H9 (cell line): Measurements from ENCODE around the gene SLC12A9. TPM values are rescaled to one million over a fixed set of nuclear protein-coding genes. Genes with fewer than 3 reads are reported as not detected.
A peak's percentile ranks its signal among the peaks of the same experiment; 100 is the strongest.

Experiments used
- DNase-seq: peaks from one replicate; pipeline ENCODE4 v3.0.0-alpha.2; 2017
- H2AFZ ChIP-seq: one replicate; pipeline ENCODE4 v1.6.1; 2013; ENCODE audit warnings: mild to moderate bottlenecking, low read length, control low read depth, moderate library complexity
- H2AK5ac ChIP-seq: 2 replicates; pipeline ENCODE4 v1.6.1; 2013; ENCODE audit warnings: low read length, control low read depth, mixed read lengths; ENCODE audit not compliant: insufficient read length
- H2BK120ac ChIP-seq: one replicate; pipeline ENCODE4 v1.6.1; 2013; ENCODE audit warnings: low read depth, mild to moderate bottlenecking, low read length, control low read depth, inconsistent platforms; ENCODE audit not compliant: poor library complexity, severe bottlenecking
- H2BK12ac ChIP-seq: 2 replicates; pipeline ENCODE4 v1.6.1; 2013; ENCODE audit warnings: low read length, control low read depth, mixed read lengths, low read depth; ENCODE audit not compliant: insufficient read length
- H2BK15ac ChIP-seq: 2 replicates; pipeline ENCODE4 v1.6.1; 2013; ENCODE audit warnings: low read depth, low read length, control low read depth
- H2BK20ac ChIP-seq: one replicate; pipeline ENCODE4 v1.6.1; 2013; ENCODE audit warnings: low read depth, mild to moderate bottlenecking, low read length, control low read depth, inconsistent platforms; ENCODE audit not compliant: poor library complexity, severe bottlenecking
- H2BK5ac ChIP-seq: 2 replicates; pipeline ENCODE4 v1.6.1; 2013; ENCODE audit warnings: low read length, control low read depth, mixed read lengths; ENCODE audit not compliant: insufficient read length
- H3K14ac ChIP-seq: 2 replicates; pipeline ENCODE4 v1.6.1; 2013; ENCODE audit warnings: low read length, control low read depth; ENCODE audit not compliant: insufficient read depth
- H3K18ac ChIP-seq: 2 replicates; pipeline ENCODE4 v1.6.1; 2013; ENCODE audit warnings: low read depth, mild to moderate bottlenecking, mixed read lengths, low read length, control low read depth; ENCODE audit not compliant: insufficient read length
- H3K23ac ChIP-seq: 2 replicates; pipeline ENCODE4 v1.6.1; 2013; ENCODE audit warnings: low read length, control low read depth, mixed read lengths, low read depth; ENCODE audit not compliant: insufficient read length
- H3K23me2 ChIP-seq: 2 replicates; pipeline ENCODE4 v1.6.1; 2013; ENCODE audit warnings: low read depth, mild to moderate bottlenecking, mixed read lengths, low read length, control low read depth; ENCODE audit not compliant: insufficient read length, poor library complexity, severe bottlenecking
- H3K27ac ChIP-seq: 2 replicates; pipeline ENCODE4 v1.5.1; 2013; ENCODE audit warnings: low read length, control low read depth, mixed read lengths, low read depth; ENCODE audit not compliant: insufficient read length
- H3K27me3 ChIP-seq: 2 replicates; pipeline ENCODE4 v1.6.1; 2013; ENCODE audit warnings: low read length, control low read depth, inconsistent platforms; ENCODE audit not compliant: insufficient read depth
- H3K4ac ChIP-seq: 2 replicates; pipeline ENCODE4 v1.6.1; 2013; ENCODE audit warnings: low read depth, mild to moderate bottlenecking, control low read depth, inconsistent platforms, low read length, moderate library complexity
- H3K4me1 ChIP-seq: 2 replicates; pipeline ENCODE4 v1.6.1; 2013; ENCODE audit warnings: low read length, control low read depth, inconsistent platforms; ENCODE audit not compliant: insufficient read depth
- H3K4me2 ChIP-seq: 2 replicates; pipeline ENCODE4 v1.6.1; 2013; ENCODE audit warnings: low read length, control low read depth, mixed read lengths; ENCODE audit not compliant: insufficient read length, insufficient read depth
- H3K56ac ChIP-seq: 2 replicates; pipeline ENCODE4 v1.6.1; 2013; ENCODE audit warnings: low read depth, mild to moderate bottlenecking, mixed read lengths, low read length, control low read depth; ENCODE audit not compliant: insufficient read length
- H3K79me1 ChIP-seq: 2 replicates; pipeline ENCODE4 v1.6.1; 2013; ENCODE audit warnings: low read depth, mild to moderate bottlenecking, moderate library complexity, low read length, control low read depth, inconsistent platforms; ENCODE audit not compliant: insufficient read depth, poor library complexity, severe bottlenecking
- H3K79me2 ChIP-seq: 2 replicates; pipeline ENCODE4 v1.6.1; 2013; ENCODE audit warnings: low read length, control low read depth, inconsistent platforms; ENCODE audit not compliant: insufficient read depth
- H3K9ac ChIP-seq: 2 replicates; pipeline ENCODE4 v1.6.1; 2013; ENCODE audit warnings: low read length, control low read depth, mixed read lengths; ENCODE audit not compliant: insufficient read length; ENCODE audit errors: extremely low read depth
- H3K9me3 ChIP-seq: one replicate; pipeline ENCODE4 v1.6.1; 2013; ENCODE audit warnings: low read depth, low read length, inconsistent platforms; ENCODE audit not compliant: control insufficient read depth
- H3T11ph ChIP-seq: one replicate; pipeline ENCODE4 v1.6.1; 2013; ENCODE audit warnings: mild to moderate bottlenecking, low read length, control low read depth, inconsistent platforms
- H4K20me1 ChIP-seq: one replicate; pipeline ENCODE4 v1.6.1; 2013; ENCODE audit not compliant: control insufficient read depth, insufficient read length, insufficient read depth
- H4K5ac ChIP-seq: 2 replicates; pipeline ENCODE4 v1.6.1; 2013; ENCODE audit warnings: low read depth, mild to moderate bottlenecking, mixed read lengths, low read length, control low read depth; ENCODE audit not compliant: insufficient read length
- H4K8ac ChIP-seq: replicated peaks from 2 replicates; pipeline ENCODE4 v1.6.1; 2013; ENCODE audit warnings: low read length, control low read depth, mixed read lengths, low read depth; ENCODE audit not compliant: insufficient read length
- H4K91ac ChIP-seq: 2 replicates; pipeline ENCODE4 v1.6.1; 2013; ENCODE audit warnings: low read depth, mild to moderate bottlenecking, moderate library complexity, mixed read lengths, low read length, control low read depth; ENCODE audit not compliant: insufficient read length
- H3K27ac Mint-ChIP-seq, 3 experiments: 2 replicates in 2 of 3; 3 replicates in 1 of 3; pipeline ENCODE4 v1.8.0; 2020 to 2021; ENCODE audit warnings: mixed read lengths in 3 of 3, mild to moderate bottlenecking in 1 of 3, moderate library complexity in 1 of 3
- H3K27me3 Mint-ChIP-seq: 2 replicates; pipeline ENCODE4 v1.8.0; 2021; ENCODE audit warnings: low read depth, mild to moderate bottlenecking, moderate library complexity, mixed read lengths
- H3K36me3 Mint-ChIP-seq, 3 experiments: 2 replicates in 2 of 3; 3 replicates in 1 of 3; pipeline ENCODE4 v1.8.0; 2020 to 2021; ENCODE audit warnings: low read depth in 3 of 3, mixed read lengths in 3 of 3; ENCODE audit not compliant: insufficient read depth in 1 of 3
- H3K4me1 Mint-ChIP-seq, 2 experiments: 2 replicates each; pipeline ENCODE4 v1.8.0; 2020; ENCODE audit warnings: mixed read lengths in 2 of 2
- H3K4me3 Mint-ChIP-seq, 2 experiments: 2 replicates in 1 of 2; 3 replicates in 1 of 2; pipeline ENCODE4 v1.8.0; 2020 to 2021; ENCODE audit warnings: mild to moderate bottlenecking in 2 of 2, mixed read lengths in 2 of 2, moderate library complexity in 1 of 2
- H3K9me3 Mint-ChIP-seq, 2 experiments: 2 replicates in 1 of 2; 3 replicates in 1 of 2; pipeline ENCODE4 v1.8.0; 2020; ENCODE audit warnings: mild to moderate bottlenecking in 2 of 2, mixed read lengths in 2 of 2, moderate library complexity in 1 of 2
- WGBS: extraction: QIAGEN DNeasy Blood & Tissue Kit; methylation state at CpG from one replicate; pipeline ENCODE4 v1.1.7; 2013; ENCODE audit warnings: missing lambda C conversion rate, low lambda C conversion rate, mixed read lengths; ENCODE audit not compliant: insufficient read length; ENCODE audit errors: extremely low coverage; 5-methylcytosine and 5-hydroxymethylcytosine counted together
- total RNA-seq: library from RNA; stranded (reverse); gene quantifications from 2 replicates; pipeline ENCODE4 v1.2.1, GENCODE V29; 2021
- TF ChIP-seq, protein P1 (sequence below): fragments of 200-600 bp; sonication (generic); conservative IDR thresholded peaks from 3 replicates; pipeline ENCODE4 v1.8.0; 2021; ENCODE audit warnings: antibody characterized with exemption, mild to moderate bottlenecking

The SLC12A9 gene
- total RNA-seq, 1 experiment from 2014 or later = 43.0 TPM

DNA sequence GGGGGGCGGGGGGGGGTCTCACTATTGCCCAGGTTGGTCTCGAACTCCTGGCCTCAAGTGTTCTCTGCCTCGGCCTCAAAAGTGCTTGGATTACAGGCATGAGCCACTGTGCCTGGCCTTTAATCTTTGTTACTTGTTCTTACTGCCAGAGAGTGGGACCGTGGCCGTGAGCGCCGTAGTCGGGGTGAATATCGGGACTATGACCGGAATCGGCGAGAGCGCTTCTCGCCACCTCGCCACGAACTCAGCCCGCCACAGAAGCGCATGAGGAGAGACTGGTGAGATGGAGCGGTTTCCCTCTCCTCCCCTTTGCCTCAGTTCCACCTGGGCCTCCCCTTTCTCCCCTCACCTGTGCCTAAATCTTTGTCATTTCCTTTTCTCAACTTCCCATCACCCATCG, 28.6 kb downstream of the SLC12A9 start:
- Histone ChIP-seq H3K56ac (no peak overlapping the region), H2AK5ac (no peak overlapping the region), H4K5ac (no peak overlapping the region), H4K91ac (no peak overlapping the region), H3K18ac (no peak overlapping the region), H4K20me1 (no peaks in the 10 kb centered on the region), H4K8ac (no peak overlapping the region), H3K14ac (no peak overlapping the region), H3K79me2 (peaks cover 28% of the 10 kb centered on the region; the same call in 1 of the 2 replicates), H3K4me2 (no peak overlapping the region), H3K27me3 (no peaks in the 10 kb centered on the region), H2BK120ac (no peak overlapping the region), H2BK5ac (no peak overlapping the region), H3K23ac (no peak overlapping the region), H2BK20ac (no peak overlapping the region), H3K79me1 (peaks cover 6% of the 10 kb centered on the region), H2BK15ac (no peak overlapping the region), H2AFZ (no peak overlapping the region), H3K4ac (no peak overlapping the region), H3K23me2 (no peaks in the 10 kb centered on the region), H3T11ph (no peak overlapping the region), H2BK12ac (no peak overlapping the region), H3K9ac (no peak overlapping the region), H3K4me1 (no peaks in the 10 kb centered on the region; the same call in 1 of the 2 replicates), H3K9me3 (no peaks in the 10 kb centered on the region), H3K27ac (no peak overlapping the region)
- H3K9me3 Mint-ChIP-seq = no peaks in the 10 kb centered on the region
- H3K4me1 Mint-ChIP-seq = peaks cover 21 to 37% of the 10 kb centered on the region in 2 experiments
- H3K4me3 Mint-ChIP-seq = no peak overlapping the region; a peak in 1 of 5 replicates
- WGBS = no CpG with 5 or more reads among the region's 20 CpGs
- peaks cover 78 to 96% (median 94%) of the 10 kb centered on the region in 3 experiments for H3K36me3 Mint-ChIP-seq
- TF ChIP-seq, protein P1, sequence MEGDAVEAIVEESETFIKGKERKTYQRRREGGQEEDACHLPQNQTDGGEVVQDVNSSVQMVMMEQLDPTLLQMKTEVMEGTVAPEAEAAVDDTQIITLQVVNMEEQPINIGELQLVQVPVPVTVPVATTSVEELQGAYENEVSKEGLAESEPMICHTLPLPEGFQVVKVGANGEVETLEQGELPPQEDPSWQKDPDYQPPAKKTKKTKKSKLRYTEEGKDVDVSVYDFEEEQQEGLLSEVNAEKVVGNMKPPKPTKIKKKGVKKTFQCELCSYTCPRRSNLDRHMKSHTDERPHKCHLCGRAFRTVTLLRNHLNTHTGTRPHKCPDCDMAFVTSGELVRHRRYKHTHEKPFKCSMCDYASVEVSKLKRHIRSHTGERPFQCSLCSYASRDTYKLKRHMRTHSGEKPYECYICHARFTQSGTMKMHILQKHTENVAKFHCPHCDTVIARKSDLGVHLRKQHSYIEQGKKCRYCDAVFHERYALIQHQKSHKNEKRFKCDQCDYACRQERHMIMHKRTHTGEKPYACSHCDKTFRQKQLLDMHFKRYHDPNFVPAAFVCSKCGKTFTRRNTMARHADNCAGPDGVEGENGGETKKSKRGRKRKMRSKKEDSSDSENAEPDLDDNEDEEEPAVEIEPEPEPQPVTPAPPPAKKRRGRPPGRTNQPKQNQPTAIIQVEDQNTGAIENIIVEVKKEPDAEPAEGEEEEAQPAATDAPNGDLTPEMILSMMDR = no peak
- H3K27me3 Mint-ChIP-seq = no peaks in the 10 kb centered on the region; the same call in 1 of the 2 replicates
- H3K27ac Mint-ChIP-seq = peak overlapping the region in 1 of 3 experiments; percentile 75; a peak in 3 of 7 replicates
- no peak for DNase-seq
